ENCODE data around the gene SLC31A1. TPM values are rescaled to one million over a fixed set of nuclear protein-coding genes. Genes with fewer than 3 reads are reported as not detected.

Gene SLC31A1
- total RNA-seq, 1 experiment from 2014 or later, result 34.4 TPM

DNA sequence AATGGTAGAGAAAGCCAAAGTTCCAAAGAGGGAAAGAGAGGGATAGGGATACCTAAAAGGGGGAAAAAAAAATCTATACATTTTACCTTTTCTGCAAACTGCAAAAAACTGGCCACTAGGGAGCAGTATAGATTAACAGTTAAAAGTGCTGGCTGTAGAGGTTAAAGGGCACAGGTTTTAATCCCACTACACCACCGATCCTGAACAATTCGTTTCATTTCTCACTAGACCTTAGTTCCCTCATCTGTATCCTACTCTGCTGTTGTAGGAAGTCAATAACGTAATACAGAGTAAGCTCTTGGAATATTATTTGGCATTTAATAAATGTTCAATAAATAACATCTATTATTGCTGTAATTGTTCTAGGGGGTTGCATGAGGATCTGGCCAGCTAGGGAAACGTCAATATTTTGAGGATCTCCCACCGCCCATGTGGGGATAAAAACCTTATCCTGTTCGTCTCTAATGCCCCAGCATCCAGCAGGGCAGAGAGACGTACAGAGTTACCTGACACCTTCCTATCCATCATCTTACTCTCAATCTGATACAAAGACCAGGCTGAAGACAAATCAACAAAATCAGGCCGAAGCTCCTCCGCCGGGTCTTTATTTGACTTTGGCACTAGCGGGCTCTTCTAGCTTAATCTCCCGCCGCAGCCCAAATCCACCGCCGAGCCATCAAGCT lies 53.3 kb downstream of the SLC31A1 start:
- H3K56ac ChIP-seq (ENCODE audit: insufficient read length, low read depth, low read length), result no peak overlapping the region
- H3K27me3 ChIP-seq (ENCODE audit: insufficient read depth, low read length), result no peaks in the 10 kb centered on the region
- no CpG with 5 or more reads among the region's 15 CpGs for WGBS (ENCODE audit: extremely low coverage, insufficient read length, low lambda C conversion rate)
- H3K79me2 ChIP-seq (ENCODE audit: insufficient read depth, low read length), result peaks cover 1% of the 10 kb centered on the region; the same call in 1 of the 2 replicates
- no peak overlapping the region for H3K18ac ChIP-seq (ENCODE audit: insufficient read length, low read depth, low read length)
- H3K4me1 ChIP-seq (ENCODE audit: insufficient read depth, low read length), result no peaks in the 10 kb centered on the region; the same call in 1 of the 2 replicates
- H3K23me2 ChIP-seq (ENCODE audit: insufficient read length, low read depth, low read length, poor library complexity, severe bottlenecking), result peaks cover 8% of the 10 kb centered on the region
- H3K9me3 ChIP-seq (ENCODE audit: control insufficient read depth, low read depth, low read length), result no peaks in the 10 kb centered on the region
- no peaks in the 10 kb centered on the region for H4K20me1 ChIP-seq (ENCODE audit: control insufficient read depth, insufficient read depth, insufficient read length)
- peak overlapping the region; percentile 64 for H3K9ac ChIP-seq (ENCODE audit: extremely low read depth, insufficient read length, low read length)
- Mint-ChIP-seq H3K36me3 (ENCODE audit: insufficient read depth in 1 of 3, low read depth in 3 of 3) (peaks cover 19 to 55% (median 53%) of the 10 kb centered on the region in 3 experiments; a peak in 6 of 7 replicates), H3K27me3 (ENCODE audit: low read depth) (no peaks in the 10 kb centered on the region), H3K4me3 (no peak overlapping the region), H3K27ac (no peak overlapping the region; a peak in 1 of 7 replicates), H3K9me3 (no peaks in the 10 kb centered on the region), H3K4me1 (peaks cover 7 to 9% of the 10 kb centered on the region in 2 experiments)
- H3K14ac ChIP-seq (ENCODE audit: insufficient read depth, low read length), result no peak overlapping the region
- no peak overlapping the region for H2BK12ac ChIP-seq (ENCODE audit: insufficient read length, low read depth, low read length)
- H3K79me1 ChIP-seq (ENCODE audit: insufficient read depth, low read depth, low read length, poor library complexity, severe bottlenecking), result no peaks in the 10 kb centered on the region
- H2AK5ac ChIP-seq (ENCODE audit: insufficient read length, low read length), result no peak overlapping the region
- no peak for DNase-seq
- no peak overlapping the region for H2BK20ac ChIP-seq (ENCODE audit: low read depth, low read length, poor library complexity, severe bottlenecking)
- H3K23ac ChIP-seq (ENCODE audit: insufficient read length, low read depth, low read length), result no peak overlapping the region
- H4K8ac ChIP-seq (replicated peaks; ENCODE audit: insufficient read length, low read depth, low read length), result no peak overlapping the region
- no peak overlapping the region for H4K5ac ChIP-seq (ENCODE audit: insufficient read length, low read depth, low read length)
- no peak overlapping the region for H2BK15ac ChIP-seq (ENCODE audit: low read depth, low read length)
- peak; percentile 81 for TF ChIP-seq CTCF (conservative IDR thresholded peaks at IDR 0.05)
- no peak overlapping the region for H2AFZ ChIP-seq (ENCODE audit: low read length)
- H3T11ph ChIP-seq (ENCODE audit: low read length), result no peak overlapping the region
- H2BK5ac ChIP-seq (ENCODE audit: insufficient read length, low read length), result no peak overlapping the region
- H3K4me2 ChIP-seq (ENCODE audit: insufficient read depth, insufficient read length, low read length), result peak overlapping the region; percentile 88
- no peak overlapping the region for H4K91ac ChIP-seq (ENCODE audit: insufficient read length, low read depth, low read length)
- no peak overlapping the region for H2BK120ac ChIP-seq (ENCODE audit: low read depth, low read length, poor library complexity, severe bottlenecking)
- no peak overlapping the region for H3K4ac ChIP-seq (ENCODE audit: low read depth, low read length)
- H3K27ac ChIP-seq (ENCODE audit: insufficient read length, low read depth, low read length), result no peak overlapping the region

Measured in H9 (cell line).